HG03280 (cell line): Measurements from ENCODE around the gene FANCG.

ENCODE experiments used
- ATAC-seq: cut with Tn5 transposase; IDR thresholded peaks from one replicate; pipeline ENCODE4 v1.9.1; 2021; ENCODE audit warnings: mild to moderate bottlenecking, moderate library complexity; ENCODE audit not compliant: unreplicated experiment

Gene FANCG

GRCh38 chr9:35067056-35067455 lies 12.7 kb downstream of the FANCG start:
- no peak for ATAC-seq

DNA sequence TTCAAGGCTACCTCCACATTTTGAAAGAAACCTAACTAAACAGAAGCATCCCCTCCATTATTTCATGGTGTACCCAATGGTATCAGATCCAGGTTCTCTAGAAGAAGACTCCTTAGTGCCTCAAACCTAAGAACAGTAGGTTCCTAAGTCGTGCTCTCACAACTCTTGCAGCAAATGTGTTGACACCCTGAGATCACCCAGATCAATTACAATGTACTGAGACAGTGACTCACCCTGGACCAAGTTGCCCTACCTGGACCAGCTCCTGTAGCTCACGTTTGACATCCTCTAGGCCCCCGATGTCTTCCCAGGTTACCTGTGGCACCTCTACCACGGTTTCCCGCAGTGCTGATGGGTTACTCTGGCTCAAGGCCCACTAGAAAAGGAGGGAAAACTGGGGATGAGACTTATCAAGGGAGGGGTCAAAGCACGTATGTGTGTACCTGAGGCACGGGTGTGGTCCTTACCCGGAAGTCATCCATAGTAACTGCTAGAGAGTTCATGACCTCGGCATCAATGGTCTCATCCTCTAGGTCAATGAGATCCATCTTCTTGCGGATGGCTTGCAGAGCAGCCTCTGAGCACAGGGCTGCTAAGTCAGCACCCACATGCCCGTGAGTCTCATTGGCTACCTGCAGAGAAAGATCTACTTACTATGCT lies 19.1 kb downstream of the FANCG start:
- no peak for ATAC-seq

GRCh38 chr9:35059438-35059837 lies 20.3 kb downstream of the FANCG start:
- no peak for ATAC-seq

GRCh38 chr9:35057271-35057620 lies 22.5 kb downstream of the FANCG start:
- no peak for ATAC-seq

DNA sequence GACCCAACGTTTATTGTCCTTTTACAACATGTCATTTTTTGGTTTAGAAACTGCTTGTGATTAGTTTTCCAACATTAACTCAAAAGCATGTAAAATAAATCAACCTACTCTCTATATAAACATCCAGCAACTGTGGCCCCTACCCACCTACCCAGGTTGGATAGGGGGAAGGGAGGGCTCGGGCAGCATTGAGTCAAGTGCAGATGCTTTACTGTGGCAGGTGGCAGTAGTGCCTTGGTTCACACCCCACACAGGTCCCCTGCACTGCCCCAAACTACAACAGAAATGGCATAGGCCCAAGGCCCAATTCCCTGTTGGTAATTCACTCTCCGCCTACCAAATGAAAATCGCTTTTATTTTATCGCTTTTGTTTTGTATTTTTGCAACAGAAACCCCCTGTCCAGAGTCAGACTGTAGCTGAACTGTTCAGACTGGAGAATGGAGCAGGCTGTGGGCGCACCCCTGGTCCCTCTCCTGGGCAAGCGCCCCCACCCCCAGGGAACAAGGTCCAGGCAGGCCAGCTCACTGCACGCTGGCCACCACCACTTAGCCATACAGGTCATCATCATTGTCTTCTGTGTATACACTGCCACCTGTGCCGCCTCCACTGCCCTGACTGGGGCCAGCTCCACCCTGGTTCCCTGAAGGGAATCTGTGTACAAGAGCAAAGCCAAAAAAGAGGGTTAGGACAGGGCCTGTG lies 23.0 kb downstream of the FANCG start:
- no peak for ATAC-seq

DNA sequence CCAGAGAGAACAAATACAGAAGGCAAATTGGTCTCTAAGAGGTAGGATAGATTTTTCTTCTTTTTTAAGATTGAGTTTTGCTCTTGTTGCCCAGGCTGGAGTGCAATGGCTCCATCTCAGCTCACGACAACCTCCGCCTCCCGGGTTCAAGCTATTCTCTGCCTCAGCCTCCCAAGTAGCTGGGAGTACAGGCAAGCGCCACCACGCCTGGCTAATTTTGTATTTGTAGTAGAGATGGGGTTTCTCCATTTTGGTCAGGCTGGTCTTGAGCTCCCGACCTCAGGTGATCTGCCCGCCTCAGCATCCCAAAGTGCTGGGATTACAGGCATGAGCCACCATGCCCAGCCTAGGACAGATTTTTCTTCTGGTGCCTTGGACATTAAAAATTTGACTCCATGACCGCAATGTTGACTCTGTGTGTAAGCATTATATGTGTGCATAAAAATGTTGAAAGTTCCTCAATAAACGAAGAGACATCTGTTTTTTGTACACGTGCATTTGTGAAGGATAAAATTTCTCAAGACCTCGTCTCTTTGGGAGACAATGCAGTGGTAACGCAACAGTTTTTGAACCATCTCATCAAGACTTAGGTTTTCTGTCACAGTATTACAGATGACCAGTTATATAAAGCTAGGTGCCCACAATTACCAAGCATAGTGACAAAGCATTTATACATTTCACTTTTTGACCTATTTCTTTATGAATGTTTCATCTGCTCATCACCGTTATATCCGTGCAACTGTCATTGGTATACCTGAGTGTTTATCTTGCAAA lies 24.7 kb downstream of the FANCG start:
- ATAC-seq: no peak

DNA sequence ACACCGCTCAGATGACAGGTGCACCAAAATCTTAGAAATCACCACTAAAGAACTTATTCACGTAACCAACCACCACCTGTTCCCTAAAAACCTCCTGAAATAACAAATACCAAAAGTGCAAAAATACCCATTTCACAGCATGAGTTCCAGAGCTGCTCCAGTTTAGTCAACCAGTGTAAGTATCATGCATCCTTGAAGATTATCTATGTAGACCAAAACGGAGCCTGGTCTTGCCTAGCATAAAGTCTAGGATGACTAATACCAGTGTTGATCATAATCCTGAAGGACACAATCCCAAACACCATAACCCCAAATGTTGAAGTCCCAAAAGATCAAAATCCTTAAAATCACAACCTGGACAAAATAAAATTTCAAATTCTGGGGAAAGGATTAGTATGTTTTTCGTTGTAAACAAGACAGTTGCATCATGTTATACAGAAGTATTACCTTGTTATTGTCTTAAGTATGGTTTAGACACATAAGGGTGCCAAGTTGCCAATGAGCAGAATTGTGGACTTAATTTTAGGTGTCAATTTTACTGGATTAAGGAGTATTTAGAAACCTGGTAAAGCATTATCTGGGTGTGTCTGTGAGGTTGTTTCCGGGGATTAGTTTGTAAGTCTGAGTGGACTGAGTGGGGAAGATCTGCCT lies 25.4 kb downstream of the FANCG start:
- no peak for ATAC-seq

GRCh38 chr9:35051069-35051967 lies 28.4 kb downstream of the FANCG start:
- ATAC-seq: no peak

- ATAC-seq: no peak
Observed at GRCh38 chr9:35048511-35048910, 31.2 kb downstream of the FANCG start.

DNA sequence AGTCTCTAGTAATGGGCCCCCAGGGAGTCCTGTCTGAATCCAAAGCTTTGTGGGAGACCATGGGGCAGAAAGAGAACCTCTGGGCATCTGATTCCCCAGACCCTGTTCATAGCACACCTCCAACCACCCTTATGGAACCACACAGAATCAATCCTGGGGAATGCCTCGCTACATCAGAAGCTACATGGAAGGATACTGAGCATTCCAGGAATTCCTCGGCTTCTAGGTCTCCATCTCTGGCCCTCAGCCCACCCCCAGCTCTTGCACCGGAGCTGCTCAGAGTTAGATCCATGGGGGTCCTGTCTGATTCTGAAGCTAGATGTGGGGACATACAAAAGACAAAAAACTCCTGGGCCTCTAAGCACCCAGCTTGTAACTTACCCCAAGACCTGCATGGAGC lies 35.7 kb downstream of the FANCG start:
- ATAC-seq: no peak

- no peak for ATAC-seq
Observed at GRCh38 chr9:35042891-35043545, 36.7 kb downstream of the FANCG start.

- no peak for ATAC-seq
Observed at GRCh38 chr9:35042081-35042604, 37.6 kb downstream of the FANCG start.

DNA sequence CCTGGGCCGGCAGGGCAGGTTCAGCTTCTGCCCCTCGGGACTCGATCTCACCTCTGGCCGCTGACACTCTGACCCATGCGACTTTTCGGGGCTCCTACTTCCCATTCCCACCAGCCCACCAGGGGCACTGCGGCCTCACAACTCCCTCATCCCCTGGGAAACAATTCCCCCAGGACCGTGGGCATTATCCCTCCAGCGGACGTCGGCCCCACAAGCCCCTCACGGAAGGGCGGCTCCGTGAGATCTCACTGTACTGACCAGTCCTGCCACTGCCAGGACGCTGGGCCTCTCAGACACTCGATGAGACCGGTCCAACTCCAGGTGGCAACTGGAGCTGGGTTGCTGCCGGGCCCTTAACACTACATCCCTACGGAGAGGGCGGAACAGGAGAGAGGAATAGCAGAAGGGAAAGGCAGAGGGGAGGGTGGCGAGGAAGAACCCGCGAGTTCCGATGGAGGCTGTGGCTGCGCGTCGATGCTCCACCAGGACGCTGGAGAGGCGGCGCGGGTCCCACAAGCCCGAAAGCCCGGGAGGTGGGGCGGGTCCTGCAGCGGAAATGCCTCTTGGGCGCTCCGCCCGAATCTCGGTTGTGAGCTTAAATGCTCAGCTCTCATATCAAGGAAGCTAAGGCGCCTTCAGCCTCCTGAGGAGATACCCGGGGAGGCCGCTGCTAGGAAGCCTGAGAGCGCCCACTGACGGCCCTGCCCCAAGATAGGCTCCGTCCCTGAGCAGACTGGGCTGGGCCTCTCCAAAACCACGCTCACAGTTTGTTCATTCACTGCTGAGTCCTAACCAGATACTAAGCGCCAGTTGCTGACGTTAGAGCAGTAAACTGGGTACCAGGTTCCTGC lies 43.7 kb downstream of the FANCG start:
- no peak for ATAC-seq

- no peak for ATAC-seq
Observed at GRCh38 chr9:35033101-35033500, 46.6 kb downstream of the FANCG start.

GRCh38 chr9:35029852-35030251 lies 49.9 kb downstream of the FANCG start:
- no peak for ATAC-seq

DNA sequence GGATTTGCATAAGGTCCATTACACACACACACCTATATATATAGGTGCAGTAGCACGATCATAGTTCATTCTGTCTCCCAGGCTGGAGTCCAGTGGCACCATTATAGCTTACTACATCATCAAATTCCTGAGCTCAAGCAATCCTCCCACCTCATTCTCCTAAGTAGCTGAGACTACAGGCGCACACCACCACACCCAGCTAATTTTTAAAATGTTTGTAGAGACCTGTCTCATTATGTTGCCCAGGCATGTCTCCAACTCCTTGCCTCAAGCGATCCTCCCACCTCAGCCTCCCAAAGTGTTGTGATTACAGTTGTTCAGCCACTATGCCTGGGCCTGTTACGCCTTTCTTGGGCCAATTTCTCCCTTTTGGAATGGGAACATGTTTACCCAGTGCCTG lies 50.5 kb downstream of the FANCG start:
- ATAC-seq: no peak

- no peak for ATAC-seq
Observed at GRCh38 chr9:35028341-35028740, 51.4 kb downstream of the FANCG start.

DNA sequence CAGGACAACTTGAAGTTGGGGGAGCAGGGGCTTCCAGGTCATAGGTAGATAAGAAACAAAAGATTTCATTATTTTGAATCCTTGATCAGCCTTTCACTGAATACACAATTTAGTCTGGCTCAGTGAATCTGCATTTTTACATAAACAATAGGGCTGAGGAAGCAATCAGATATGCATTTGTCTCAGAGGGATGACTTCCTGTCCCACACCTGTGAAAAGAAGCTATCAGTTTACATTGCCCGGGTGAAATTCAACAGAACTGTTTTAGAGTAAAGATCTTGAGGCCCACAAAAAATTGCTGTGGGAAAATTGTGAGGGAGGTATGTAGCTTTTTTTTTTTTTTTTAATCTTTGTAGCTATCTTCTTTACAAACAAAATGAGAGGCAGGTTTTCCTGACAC lies 51.9 kb downstream of the FANCG start:
- no peak for ATAC-seq

DNA sequence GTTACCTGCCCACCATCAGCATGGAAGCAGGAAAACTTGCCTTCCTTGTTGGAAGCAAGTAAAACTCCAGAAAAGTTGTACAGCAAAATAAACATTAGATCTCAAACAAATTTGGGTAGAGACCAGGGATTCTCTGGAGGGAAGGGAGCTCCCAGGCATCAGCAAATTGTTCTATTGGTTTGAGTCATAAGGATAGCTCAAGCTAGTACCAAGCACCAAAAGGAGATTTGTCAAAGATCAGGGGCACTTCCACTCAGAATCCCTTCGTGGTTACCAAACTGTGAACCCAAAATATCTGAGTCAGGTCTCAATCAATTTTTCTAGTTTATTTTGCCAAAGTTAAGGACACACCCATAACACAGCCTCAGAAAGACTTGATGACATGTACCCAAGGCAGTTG lies 52.4 kb downstream of the FANCG start:
- no peak for ATAC-seq
